ENCODE results near the gene CYP1A2.
A peak's percentile ranks its signal among the peaks of the same experiment; 100 is the strongest.

The CYP1A2 gene

DNA sequence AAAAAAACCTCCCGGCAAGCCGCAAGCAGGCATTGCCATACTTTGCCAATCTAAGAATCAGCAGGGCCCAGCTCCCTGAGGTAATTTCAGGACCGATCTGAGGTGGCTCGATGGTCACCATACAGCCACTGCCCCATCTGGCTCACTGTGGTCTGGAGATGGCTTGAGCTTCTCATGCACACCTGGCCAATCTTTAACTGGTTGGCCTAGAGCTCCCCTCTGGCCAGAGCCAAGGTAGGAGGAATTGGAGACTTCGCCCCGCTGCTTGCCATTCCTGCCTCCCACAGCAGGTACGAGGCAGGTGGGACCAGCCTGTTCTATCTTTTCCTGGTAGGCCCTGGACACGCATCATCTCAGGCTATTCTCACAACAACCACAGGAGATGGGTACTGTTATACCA lies 10.1 kb downstream of the CYP1A2 start:
- DNase-seq (ENCODE audit: insufficient read length, low spot score) (no peak), FAIRE-seq (no peak)
- no peak for TF ChIP-seq PAX5 (IDR thresholded peaks at IDR 0.05; ENCODE audit: insufficient read depth, low read length, severe bottlenecking)
- no peak for TF ChIP-seq POU2F2 (IDR thresholded peaks at IDR 0.05; ENCODE audit: low read depth, low read length)
- TF ChIP-seq SPI1 (IDR thresholded peaks at IDR 0.05; ENCODE audit: low read depth, low read length): no peak
- no peak for TF ChIP-seq POLR2AphosphoS5 (IDR thresholded peaks at IDR 0.05; ENCODE audit: low read depth, low read length)
- no peak for TF ChIP-seq TAF1 (IDR thresholded peaks at IDR 0.05; ENCODE audit: low read depth, low read length)
- no peak for TF ChIP-seq POLR2A (IDR thresholded peaks at IDR 0.05; ENCODE audit: low read depth, low read length)

- FAIRE-seq (no peak), DNase-seq (ENCODE audit: insufficient read length, low spot score) (no peak)
- TF ChIP-seq POLR2A (IDR thresholded peaks at IDR 0.05; ENCODE audit: low read depth, low read length) (no peak), SPI1 (IDR thresholded peaks at IDR 0.05; ENCODE audit: low read depth, low read length) (no peak), PAX5 (IDR thresholded peaks at IDR 0.05; ENCODE audit: insufficient read depth, low read length, severe bottlenecking) (no peak), TAF1 (IDR thresholded peaks at IDR 0.05; ENCODE audit: low read depth, low read length) (no peak)
These were observed 14.1 kb downstream of the CYP1A2 start for GRCh38 chr15:74762791-74763150.

DNA sequence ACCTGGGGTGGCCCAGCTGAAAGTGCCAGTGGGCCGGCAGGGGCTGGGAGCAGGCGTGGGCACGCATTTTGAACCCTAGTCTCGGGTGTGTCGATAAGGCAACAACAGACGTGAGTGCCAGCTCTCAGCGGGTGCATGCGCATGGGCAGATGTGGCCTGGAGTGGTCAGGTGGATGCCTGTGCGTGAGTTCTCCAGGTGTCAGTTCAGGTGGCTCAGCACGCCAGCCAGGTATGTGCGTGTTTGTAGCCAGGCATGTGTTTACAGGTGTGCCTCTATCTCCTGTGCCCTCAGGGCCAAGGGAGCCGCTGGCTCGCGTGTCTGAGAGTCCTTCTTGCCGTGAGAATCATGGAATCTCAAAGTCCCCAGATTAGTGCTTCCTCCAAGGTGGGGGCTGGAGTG lies 14.8 kb downstream of the CYP1A2 start:
- TF ChIP-seq TAF1 (IDR thresholded peaks at IDR 0.05; ENCODE audit: low read depth, low read length) (no peak), POU2F2 (IDR thresholded peaks at IDR 0.05; ENCODE audit: low read depth, low read length) (no peak), PAX5 (IDR thresholded peaks at IDR 0.05; ENCODE audit: insufficient read depth, low read length, severe bottlenecking) (no peak), POLR2AphosphoS5 (IDR thresholded peaks at IDR 0.05; ENCODE audit: low read depth, low read length) (no peak), POLR2A (IDR thresholded peaks at IDR 0.05; ENCODE audit: low read depth, low read length) (no peak), SPI1 (IDR thresholded peaks at IDR 0.05; ENCODE audit: low read depth, low read length) (no peak)
- DNase-seq (ENCODE audit: insufficient read length, low spot score) (no peak), FAIRE-seq (no peak)

DNA sequence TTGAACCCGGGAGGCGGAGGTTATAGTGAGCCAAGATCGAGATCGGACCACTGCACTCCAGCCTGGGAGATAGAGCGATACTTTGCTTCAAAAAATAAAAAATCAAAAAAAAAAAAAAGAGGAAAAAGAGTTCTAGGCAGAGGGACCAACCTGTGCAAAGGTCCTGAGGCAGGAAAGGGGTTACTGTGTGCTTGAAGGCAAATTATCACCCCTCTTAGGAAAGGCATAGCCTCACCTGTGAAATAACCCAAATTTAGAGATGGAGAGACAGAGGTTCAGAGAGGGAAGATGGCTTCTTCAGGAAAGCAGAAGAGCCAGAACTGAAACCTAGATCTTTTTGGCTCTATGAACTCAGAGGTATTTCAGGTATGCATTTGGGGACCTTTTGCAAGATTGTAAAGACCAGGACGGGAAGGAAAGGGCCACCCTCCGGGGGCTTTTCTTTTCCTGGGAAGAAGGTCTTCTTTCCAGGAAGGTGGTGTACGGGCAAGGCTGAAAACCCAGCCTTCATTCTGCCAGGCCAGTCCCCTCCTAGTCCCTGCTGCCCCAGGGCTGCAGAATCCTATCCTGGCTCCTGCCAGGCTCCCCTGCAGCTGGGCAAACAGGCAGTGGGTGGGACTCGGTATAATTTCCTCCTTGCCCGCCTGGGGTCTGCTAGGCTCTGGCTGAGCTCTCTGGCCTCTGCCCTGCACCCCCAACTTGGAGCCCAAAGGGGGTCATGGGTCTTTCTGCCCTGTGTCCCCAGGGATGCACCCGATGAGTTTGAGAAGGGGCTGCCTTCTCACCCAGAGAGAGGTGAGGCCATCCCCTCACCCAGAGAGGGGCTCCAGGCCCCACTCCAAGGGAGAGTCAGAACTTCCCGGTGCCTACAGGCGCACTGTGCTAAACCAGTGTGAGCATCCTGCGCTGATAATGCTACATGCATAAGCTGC lies 18.8 kb downstream of the CYP1A2 start:
- TF ChIP-seq TAF1 (IDR thresholded peaks at IDR 0.05; ENCODE audit: low read depth, low read length) (no peak), POLR2AphosphoS5 (IDR thresholded peaks at IDR 0.05; ENCODE audit: low read depth, low read length) (no peak), POU2F2 (IDR thresholded peaks at IDR 0.05; ENCODE audit: low read depth, low read length) (no peak), POLR2A (IDR thresholded peaks at IDR 0.05; ENCODE audit: low read depth, low read length) (no peak), SPI1 (IDR thresholded peaks at IDR 0.05; ENCODE audit: low read depth, low read length) (no peak)
- DNase-seq (ENCODE audit: insufficient read length, low spot score): no peak
- FAIRE-seq: no peak

GRCh38 chr15:74768099-74768770 lies 19.6 kb downstream of the CYP1A2 start:
- no peak for DNase-seq (ENCODE audit: insufficient read length, low spot score)
- no peak for FAIRE-seq
- no peak for TF ChIP-seq POLR2AphosphoS5 (IDR thresholded peaks at IDR 0.05; ENCODE audit: low read depth, low read length)

DNA sequence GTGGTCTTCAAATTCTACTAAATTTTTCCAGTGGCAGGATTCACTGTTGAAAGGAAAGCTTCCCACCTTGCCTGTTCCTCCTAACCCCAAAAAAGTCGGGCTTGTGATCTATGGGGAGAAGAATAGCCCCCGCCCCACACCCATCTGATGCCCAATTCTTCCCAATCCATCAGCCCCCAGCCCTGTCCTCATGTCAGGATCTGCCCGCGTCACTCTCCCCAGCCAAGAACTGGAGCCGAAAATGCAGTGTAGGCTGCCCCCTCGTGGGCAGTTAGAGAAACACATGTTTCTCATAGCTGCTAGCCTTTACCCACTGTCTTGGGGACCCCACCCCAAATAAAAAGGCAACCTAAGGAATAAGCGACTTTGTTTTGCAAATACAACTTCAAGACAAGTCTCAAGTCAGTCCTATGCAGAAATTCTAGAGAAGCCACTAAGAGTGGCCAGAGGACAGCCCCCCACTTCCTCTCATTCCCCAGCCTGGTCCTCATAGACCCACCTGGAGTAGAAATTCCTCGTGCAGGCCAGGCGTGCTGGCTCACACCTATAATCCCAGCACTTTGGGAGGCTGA lies 20.2 kb downstream of the CYP1A2 start:
- no peak for TF ChIP-seq PAX5 (IDR thresholded peaks at IDR 0.05; ENCODE audit: insufficient read depth, low read length, severe bottlenecking)
- no peak for TF ChIP-seq TAF1 (IDR thresholded peaks at IDR 0.05; ENCODE audit: low read depth, low read length)
- TF ChIP-seq SPI1 (IDR thresholded peaks at IDR 0.05; ENCODE audit: low read depth, low read length): no peak
- TF ChIP-seq POU2F2 (IDR thresholded peaks at IDR 0.05; ENCODE audit: low read depth, low read length): no peak
- no peak for TF ChIP-seq POLR2AphosphoS5 (IDR thresholded peaks at IDR 0.05; ENCODE audit: low read depth, low read length)
- no peak for TF ChIP-seq POLR2A (IDR thresholded peaks at IDR 0.05; ENCODE audit: low read depth, low read length)
- DNase-seq (ENCODE audit: insufficient read length, low spot score) (peak; percentile 67), FAIRE-seq (peak; percentile 98)

GRCh38 chr15:74769463-74770025 lies 20.9 kb downstream of the CYP1A2 start:
- DNase-seq (ENCODE audit: insufficient read length, low spot score) (no peak), FAIRE-seq (no peak)
- no peak for TF ChIP-seq POLR2AphosphoS5 (IDR thresholded peaks at IDR 0.05; ENCODE audit: low read depth, low read length)
- no peak for TF ChIP-seq SPI1 (IDR thresholded peaks at IDR 0.05; ENCODE audit: low read depth, low read length)
- TF ChIP-seq POU2F2 (IDR thresholded peaks at IDR 0.05; ENCODE audit: low read depth, low read length): no peak
- no peak for TF ChIP-seq PAX5 (IDR thresholded peaks at IDR 0.05; ENCODE audit: insufficient read depth, low read length, severe bottlenecking)
- TF ChIP-seq TAF1 (IDR thresholded peaks at IDR 0.05; ENCODE audit: low read depth, low read length): no peak
- TF ChIP-seq POLR2A (IDR thresholded peaks at IDR 0.05; ENCODE audit: low read depth, low read length): no peak

- FAIRE-seq (peak; percentile 9), DNase-seq (ENCODE audit: insufficient read length, low spot score) (no peak)
- no peak for TF ChIP-seq SPI1 (IDR thresholded peaks at IDR 0.05; ENCODE audit: low read depth, low read length)
These were observed 21.7 kb downstream of the CYP1A2 start for GRCh38 chr15:74770211-74770903.

- TF ChIP-seq PAX5 (IDR thresholded peaks at IDR 0.05; ENCODE audit: insufficient read depth, low read length, severe bottlenecking) (no peak), TAF1 (IDR thresholded peaks at IDR 0.05; ENCODE audit: low read depth, low read length) (no peak), SPI1 (IDR thresholded peaks at IDR 0.05; ENCODE audit: low read depth, low read length) (no peak), POLR2A (IDR thresholded peaks at IDR 0.05; ENCODE audit: low read depth, low read length) (no peak), POLR2AphosphoS5 (IDR thresholded peaks at IDR 0.05; ENCODE audit: low read depth, low read length) (no peak), POU2F2 (IDR thresholded peaks at IDR 0.05; ENCODE audit: low read depth, low read length) (no peak)
- FAIRE-seq (no peak), DNase-seq (ENCODE audit: insufficient read length, low spot score) (no peak)
These were observed 24.7 kb downstream of the CYP1A2 start for GRCh38 chr15:74773329-74773728.
